HepG2 (cell line): ENCODE measurements around the gene PPP1R27. TPM values are rescaled to one million over a fixed set of nuclear protein-coding genes. Genes with fewer than 3 reads are reported as not detected.

ENCODE experiments used
- BRCA1 ChIP-seq: sonication (generic); formaldehyde crosslinking; IDR thresholded peaks from 2 replicates; pipeline ENCODE4 v1.4.0; 2020; ENCODE audit warnings: missing genetic modification reagents
- MAZ ChIP-seq, 2 experiments: sonication (generic) in 1 of 2; formaldehyde crosslinking in 1 of 2; IDR thresholded peaks; 2 replicates each; pipeline versions ENCODE4 v1.5.0 to v1.6.1; 2012 to 2020; ENCODE audit warnings: low read depth in 2 of 2, mild to moderate bottlenecking in 2 of 2, borderline replicate concordance in 1 of 2, improper control_type of control experiment in 1 of 2, low read length in 1 of 2, missing genetic modification reagents in 1 of 2, moderate library complexity in 1 of 2
- PHF21A ChIP-seq: sonication (generic); formaldehyde crosslinking; IDR thresholded peaks from 2 replicates; pipeline ENCODE4 v1.5.0; 2020; ENCODE audit warnings: mild to moderate bottlenecking, missing genetic modification reagents
- RAD21 ChIP-seq: fragments of 450-650 bp; formaldehyde crosslinking; IDR thresholded peaks from 2 replicates; pipeline ENCODE4 v1.5.0; 2020; ENCODE audit warnings: mild to moderate bottlenecking
- SOX13 ChIP-seq, 3 experiments: fragments of 450-650 bp in 1 of 3; sonication (generic) in 1 of 3; formaldehyde crosslinking in 1 of 3; IDR thresholded peaks in 2 of 3; conservative IDR thresholded peaks in 1 of 3; 2 replicates each; pipeline versions ENCODE4 v1.5.0 to v1.6.1; 2016 to 2020; ENCODE audit warnings: antibody characterized with exemption in 1 of 3, mild to moderate bottlenecking in 1 of 3, missing compliant biosample characterization in 1 of 3, missing genetic modification reagents in 1 of 3, moderate library complexity in 1 of 3
- SOX6 ChIP-seq, 2 experiments: fragments of 450-650 bp in 1 of 2; sonication (generic) in 1 of 2; formaldehyde crosslinking in 1 of 2; IDR thresholded peaks; 2 replicates each; pipeline versions ENCODE4 v1.4.0 to v1.6.1; 2017 to 2020; ENCODE audit warnings: antibody characterized with exemption in 1 of 2, mild to moderate bottlenecking in 1 of 2, missing genetic modification reagents in 1 of 2
- ZC3H13 ChIP-seq: sonication (generic); formaldehyde crosslinking; IDR thresholded peaks from 2 replicates; pipeline ENCODE4 v1.8.1; 2023; ENCODE audit warnings: mild to moderate bottlenecking, missing genetic modification reagents, moderate library complexity
- ZNF292 ChIP-seq: sonication (generic); formaldehyde crosslinking; IDR thresholded peaks from 2 replicates; pipeline ENCODE4 v1.8.1; 2022; ENCODE audit warnings: mild to moderate bottlenecking, low read depth, missing genetic modification reagents, borderline replicate concordance
- ZNF44 ChIP-seq: sonication (generic); formaldehyde crosslinking; IDR thresholded peaks from 2 replicates; pipeline ENCODE4 v1.5.1; 2020; ENCODE audit warnings: mild to moderate bottlenecking, missing genetic modification reagents
- ZNF703 ChIP-seq: sonication (generic); formaldehyde crosslinking; IDR thresholded peaks from 2 replicates; pipeline ENCODE4 v1.5.1; 2020; ENCODE audit warnings: missing genetic modification reagents, mild to moderate bottlenecking, moderate library complexity, borderline replicate concordance
- ZNF768 ChIP-seq: sonication (generic); formaldehyde crosslinking; IDR thresholded peaks from 2 replicates; pipeline ENCODE4 v1.4.0; 2020; ENCODE audit warnings: missing genetic modification reagents
- polyA plus RNA-seq, 8 experiments: library from polyadenylated mRNA; depleted of rRNA in 3 of 8; stranded (reverse) in 7 of 8; unstranded in 1 of 8; fragments of >200 nt; fragmentation: Illumina TruSeq in 4 of 8; extraction: Trizol in 4 of 8; gene quantifications; 2 replicates each; pipeline versions ENCODE4 v1.2.1 to v1.2.3, GENCODE V29; 2011 to 2016; ENCODE audit warnings: low read depth in 4 of 8, missing spikeins in 1 of 8, mixed read lengths in 1 of 8; ENCODE audit not compliant: insufficient read depth in 1 of 8
- total RNA-seq, 5 experiments: library from RNA; depleted of rRNA; stranded (reverse); fragments of >200 nt; fragmentation: Illumina TruSeq; extraction: Trizol; gene quantifications; 2 replicates each; pipeline ENCODE4 v1.2.3, GENCODE V29; 2016; ENCODE audit warnings: low read depth in 1 of 5
- TF ChIP-seq, protein P1 (sequence below): sonication (generic); formaldehyde crosslinking; IDR thresholded peaks from 2 replicates; pipeline ENCODE4 v1.5.0; 2020; ENCODE audit warnings: mild to moderate bottlenecking, missing genetic modification reagents, borderline replicate concordance
- TF ChIP-seq, protein P2 (sequence below): sonication (generic); formaldehyde crosslinking; IDR thresholded peaks from 2 replicates; pipeline ENCODE4 v1.4.0; 2020; ENCODE audit warnings: missing genetic modification reagents
- TF ChIP-seq, protein P3 (sequence below): sonication (generic); formaldehyde crosslinking; IDR thresholded peaks from 2 replicates; pipeline ENCODE4 v1.4.0; 2020; ENCODE audit warnings: mild to moderate bottlenecking, missing genetic modification reagents
- TF ChIP-seq, protein P4 (sequence below): sonication (generic); formaldehyde crosslinking; IDR thresholded peaks from 2 replicates; pipeline ENCODE4 v1.4.0; 2020; ENCODE audit warnings: mild to moderate bottlenecking, missing genetic modification reagents

Gene PPP1R27
- total and polyA plus RNA-seq, 2 of the 13 experiments (the other 11 are each of a cell fraction or from before 2014, with no cell fraction given), result 0.17 to 1.00 TPM

DNA sequence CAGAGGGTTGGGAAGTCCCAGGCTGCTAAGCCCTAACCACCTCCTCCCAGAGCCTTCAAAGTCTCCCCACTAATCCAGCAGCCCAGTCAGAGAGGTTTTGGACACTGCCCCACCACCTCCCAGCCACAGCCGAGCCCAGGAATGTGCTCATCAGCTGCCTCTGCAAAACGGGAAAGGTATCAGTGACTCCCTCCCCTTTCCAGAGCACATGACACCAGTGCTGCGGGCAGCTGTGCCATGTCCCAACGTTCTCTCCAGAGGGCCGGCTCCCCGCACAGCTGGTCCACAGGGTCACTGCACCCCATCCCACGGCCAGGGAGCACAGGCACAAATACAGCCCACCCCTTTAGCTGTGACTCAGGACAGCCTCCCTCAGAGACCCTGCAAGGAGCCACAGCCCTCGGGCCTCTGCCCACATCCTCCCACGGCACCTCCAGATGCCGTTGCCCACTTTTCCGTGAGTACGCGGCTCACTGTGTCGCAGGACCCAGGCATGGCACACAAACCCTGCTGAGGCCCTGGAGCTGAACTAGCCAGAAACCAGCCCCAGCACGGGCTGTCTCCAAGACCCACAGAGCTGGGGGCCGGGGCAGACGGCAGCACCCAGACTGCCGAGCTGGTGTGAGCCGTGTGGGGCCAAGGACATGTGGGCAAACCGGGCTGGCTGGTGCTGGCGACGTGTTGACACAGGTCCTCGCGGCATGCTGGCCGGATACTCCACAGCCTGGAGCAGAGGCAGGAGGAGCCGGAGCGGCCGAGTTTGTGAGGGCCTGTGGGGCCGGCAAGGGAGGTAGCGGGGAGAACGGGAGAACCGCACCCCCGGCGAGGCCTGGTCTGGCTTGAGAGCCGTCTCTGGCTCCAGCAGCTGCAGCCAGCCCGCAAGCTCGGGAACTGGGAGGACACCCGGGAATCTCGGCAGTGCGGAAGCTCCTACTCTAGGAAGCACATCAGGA is 6.3 kb upstream of the PPP1R27 start (continued):
- TF ChIP-seq, protein P1, sequence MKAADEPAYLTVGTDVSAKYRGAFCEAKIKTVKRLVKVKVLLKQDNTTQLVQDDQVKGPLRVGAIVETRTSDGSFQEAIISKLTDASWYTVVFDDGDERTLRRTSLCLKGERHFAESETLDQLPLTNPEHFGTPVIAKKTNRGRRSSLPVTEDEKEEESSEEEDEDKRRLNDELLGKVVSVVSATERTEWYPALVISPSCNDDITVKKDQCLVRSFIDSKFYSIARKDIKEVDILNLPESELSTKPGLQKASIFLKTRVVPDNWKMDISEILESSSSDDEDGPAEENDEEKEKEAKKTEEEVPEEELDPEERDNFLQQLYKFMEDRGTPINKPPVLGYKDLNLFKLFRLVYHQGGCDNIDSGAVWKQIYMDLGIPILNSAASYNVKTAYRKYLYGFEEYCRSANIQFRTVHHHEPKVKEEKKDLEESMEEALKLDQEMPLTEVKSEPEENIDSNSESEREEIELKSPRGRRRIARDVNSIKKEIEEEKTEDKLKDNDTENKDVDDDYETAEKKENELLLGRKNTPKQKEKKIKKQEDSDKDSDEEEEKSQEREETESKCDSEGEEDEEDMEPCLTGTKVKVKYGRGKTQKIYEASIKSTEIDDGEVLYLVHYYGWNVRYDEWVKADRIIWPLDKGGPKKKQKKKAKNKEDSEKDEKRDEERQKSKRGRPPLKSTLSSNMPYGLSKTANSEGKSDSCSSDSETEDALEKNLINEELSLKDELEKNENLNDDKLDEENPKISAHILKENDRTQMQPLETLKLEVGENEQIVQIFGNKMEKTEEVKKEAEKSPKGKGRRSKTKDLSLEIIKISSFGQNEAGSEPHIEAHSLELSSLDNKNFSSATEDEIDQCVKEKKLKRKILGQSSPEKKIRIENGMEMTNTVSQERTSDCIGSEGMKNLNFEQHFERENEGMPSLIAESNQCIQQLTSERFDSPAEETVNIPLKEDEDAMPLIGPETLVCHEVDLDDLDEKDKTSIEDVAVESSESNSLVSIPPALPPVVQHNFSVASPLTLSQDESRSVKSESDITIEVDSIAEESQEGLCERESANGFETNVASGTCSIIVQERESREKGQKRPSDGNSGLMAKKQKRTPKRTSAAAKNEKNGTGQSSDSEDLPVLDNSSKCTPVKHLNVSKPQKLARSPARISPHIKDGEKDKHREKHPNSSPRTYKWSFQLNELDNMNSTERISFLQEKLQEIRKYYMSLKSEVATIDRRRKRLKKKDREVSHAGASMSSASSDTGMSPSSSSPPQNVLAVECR, result peak; percentile 54
- TF ChIP-seq ZC3H13 (CRISPR knock-in tag), result peak; percentile 14; the same call in 1 of the 2 replicates
- no peak for TF ChIP-seq SOX13 (IDR thresholded peaks at IDR 0.05)
- TF ChIP-seq SOX13 (CRISPR knock-in tag; conservative IDR thresholded peaks at IDR 0.05 in 1 of 2, IDR thresholded peaks at IDR 0.05 in 1 of 2), result no peak
- 0 out of 2 replicates have a peak, but pooled peaks have one; percentile 22 for TF ChIP-seq PHF21A
- TF ChIP-seq, protein P2, sequence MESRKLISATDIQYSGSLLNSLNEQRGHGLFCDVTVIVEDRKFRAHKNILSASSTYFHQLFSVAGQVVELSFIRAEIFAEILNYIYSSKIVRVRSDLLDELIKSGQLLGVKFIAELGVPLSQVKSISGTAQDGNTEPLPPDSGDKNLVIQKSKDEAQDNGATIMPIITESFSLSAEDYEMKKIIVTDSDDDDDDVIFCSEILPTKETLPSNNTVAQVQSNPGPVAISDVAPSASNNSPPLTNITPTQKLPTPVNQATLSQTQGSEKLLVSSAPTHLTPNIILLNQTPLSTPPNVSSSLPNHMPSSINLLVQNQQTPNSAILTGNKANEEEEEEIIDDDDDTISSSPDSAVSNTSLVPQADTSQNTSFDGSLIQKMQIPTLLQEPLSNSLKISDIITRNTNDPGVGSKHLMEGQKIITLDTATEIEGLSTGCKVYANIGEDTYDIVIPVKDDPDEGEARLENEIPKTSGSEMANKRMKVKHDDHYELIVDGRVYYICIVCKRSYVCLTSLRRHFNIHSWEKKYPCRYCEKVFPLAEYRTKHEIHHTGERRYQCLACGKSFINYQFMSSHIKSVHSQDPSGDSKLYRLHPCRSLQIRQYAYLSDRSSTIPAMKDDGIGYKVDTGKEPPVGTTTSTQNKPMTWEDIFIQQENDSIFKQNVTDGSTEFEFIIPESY (CRISPR knock-in tag), result peak; percentile 89; the same call in 1 of the 2 replicates
- TF ChIP-seq ZNF292 (CRISPR knock-in tag), result no peak
- no peak for TF ChIP-seq MAZ (IDR thresholded peaks at IDR 0.05; ENCODE audit: borderline replicate concordance, low read depth, low read length)
- TF ChIP-seq MAZ (CRISPR knock-in tag; IDR thresholded peaks at IDR 0.05; ENCODE audit: low read depth), result peak; percentile 23; the same call in 1 of the 2 replicates
- 0 out of 2 replicates have a peak, but pooled peaks have one; percentile 6 for TF ChIP-seq ZNF768 (CRISPR knock-in tag)
- TF ChIP-seq SOX6 (IDR thresholded peaks at IDR 0.05), result no peak
- TF ChIP-seq SOX6 (CRISPR knock-in tag; IDR thresholded peaks at IDR 0.05), result no peak
- TF ChIP-seq, protein P3, sequence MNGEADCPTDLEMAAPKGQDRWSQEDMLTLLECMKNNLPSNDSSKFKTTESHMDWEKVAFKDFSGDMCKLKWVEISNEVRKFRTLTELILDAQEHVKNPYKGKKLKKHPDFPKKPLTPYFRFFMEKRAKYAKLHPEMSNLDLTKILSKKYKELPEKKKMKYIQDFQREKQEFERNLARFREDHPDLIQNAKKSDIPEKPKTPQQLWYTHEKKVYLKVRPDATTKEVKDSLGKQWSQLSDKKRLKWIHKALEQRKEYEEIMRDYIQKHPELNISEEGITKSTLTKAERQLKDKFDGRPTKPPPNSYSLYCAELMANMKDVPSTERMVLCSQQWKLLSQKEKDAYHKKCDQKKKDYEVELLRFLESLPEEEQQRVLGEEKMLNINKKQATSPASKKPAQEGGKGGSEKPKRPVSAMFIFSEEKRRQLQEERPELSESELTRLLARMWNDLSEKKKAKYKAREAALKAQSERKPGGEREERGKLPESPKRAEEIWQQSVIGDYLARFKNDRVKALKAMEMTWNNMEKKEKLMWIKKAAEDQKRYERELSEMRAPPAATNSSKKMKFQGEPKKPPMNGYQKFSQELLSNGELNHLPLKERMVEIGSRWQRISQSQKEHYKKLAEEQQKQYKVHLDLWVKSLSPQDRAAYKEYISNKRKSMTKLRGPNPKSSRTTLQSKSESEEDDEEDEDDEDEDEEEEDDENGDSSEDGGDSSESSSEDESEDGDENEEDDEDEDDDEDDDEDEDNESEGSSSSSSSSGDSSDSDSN, result peak; percentile 86
- 0 out of 2 replicates have a peak, but pooled peaks have one; percentile 10 for TF ChIP-seq RAD21
- no peak for TF ChIP-seq ZNF703 (CRISPR knock-in tag)
- no peak for TF ChIP-seq BRCA1
- TF ChIP-seq ZNF44 (CRISPR knock-in tag), result no peak
- TF ChIP-seq, protein P4, sequence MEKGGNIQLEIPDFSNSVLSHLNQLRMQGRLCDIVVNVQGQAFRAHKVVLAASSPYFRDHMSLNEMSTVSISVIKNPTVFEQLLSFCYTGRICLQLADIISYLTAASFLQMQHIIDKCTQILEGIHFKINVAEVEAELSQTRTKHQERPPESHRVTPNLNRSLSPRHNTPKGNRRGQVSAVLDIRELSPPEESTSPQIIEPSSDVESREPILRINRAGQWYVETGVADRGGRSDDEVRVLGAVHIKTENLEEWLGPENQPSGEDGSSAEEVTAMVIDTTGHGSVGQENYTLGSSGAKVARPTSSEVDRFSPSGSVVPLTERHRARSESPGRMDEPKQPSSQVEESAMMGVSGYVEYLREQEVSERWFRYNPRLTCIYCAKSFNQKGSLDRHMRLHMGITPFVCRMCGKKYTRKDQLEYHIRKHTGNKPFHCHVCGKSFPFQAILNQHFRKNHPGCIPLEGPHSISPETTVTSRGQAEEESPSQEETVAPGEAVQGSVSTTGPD, result peak; percentile 76
